Kidney epithelial cell (primary cell): ENCODE results near the gene CYP2A13. TPM values are rescaled to one million over a fixed set of nuclear protein-coding genes. Genes with fewer than 3 reads are reported as not detected.
"Not testable (repeated sequence)": the region's sequence is repeated elsewhere in the genome, so short reads cannot be mapped to it uniquely, and the experiment has no call there.

ENCODE experiments used
- DNase-seq: peaks from one replicate; pipeline ENCODE4 v3.0.0-alpha.2; 2010; ENCODE audit warnings: low read depth
- H3K27me3 ChIP-seq: 2 replicates; pipeline ENCODE4 v1.6.0; 2011; ENCODE audit warnings: low read length; ENCODE audit not compliant: control insufficient read depth, insufficient read depth
- H3K36me3 ChIP-seq: 2 replicates; pipeline ENCODE4 v1.5.1; 2011; ENCODE audit warnings: low read length; ENCODE audit not compliant: control insufficient read depth, insufficient read depth
- H3K4me3 ChIP-seq: 2 replicates; pipeline ENCODE4 v1.5.1; 2011; ENCODE audit warnings: low read depth, mild to moderate bottlenecking, control low read depth, low read length
- total RNA-seq: library from RNA; depleted of rRNA; stranded (reverse); fragments of >200 nt; gene quantifications from 2 replicates; pipeline ENCODE4 v1.2.3, GENCODE V29; 2015
- TF ChIP-seq, protein P1 (sequence below): IDR thresholded peaks from 2 replicates; pipeline ENCODE4 v1.5.1; 2011; ENCODE audit warnings: mild to moderate bottlenecking, moderate library complexity, low read length, control low read depth, inconsistent platforms; ENCODE audit not compliant: insufficient read depth, poor library complexity, severe bottlenecking

Gene CYP2A13
- total RNA-seq, result not detected in 2 replicates

DNA sequence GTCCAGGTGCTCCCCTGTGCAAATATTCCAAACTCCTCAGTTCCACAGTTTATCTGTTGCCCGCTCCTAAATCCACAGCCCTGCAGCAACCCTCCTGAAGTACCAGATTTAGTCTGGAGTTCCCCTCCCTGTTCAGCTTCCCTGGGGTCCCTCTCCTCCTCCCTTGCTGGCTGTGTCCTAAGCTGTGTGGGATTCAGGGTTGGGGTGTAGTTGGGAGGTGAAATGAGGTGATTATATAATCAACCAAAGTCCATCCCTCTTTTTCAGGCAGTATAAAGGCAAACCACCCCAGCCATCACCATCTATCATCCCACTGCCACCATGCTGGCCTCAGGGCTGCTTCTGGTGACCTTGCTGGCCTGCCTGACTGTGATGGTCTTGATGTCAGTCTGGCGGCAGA, at the start of gene CYP2A13:
Gene CYP2A13 (plus strand): TSS at position 301 of the 400 bp plus-strand sequence. CDS start 21 bp downstream, at position 322.
- H3K36me3 ChIP-seq, result no peaks in the 10 kb centered on the region
- H3K4me3 ChIP-seq, result no peak within 1 kb of the TSS
- H3K27me3 ChIP-seq, result peaks cover 11% of the 10 kb centered on the region
- DNase-seq, result no peak
- TF ChIP-seq, protein P1, sequence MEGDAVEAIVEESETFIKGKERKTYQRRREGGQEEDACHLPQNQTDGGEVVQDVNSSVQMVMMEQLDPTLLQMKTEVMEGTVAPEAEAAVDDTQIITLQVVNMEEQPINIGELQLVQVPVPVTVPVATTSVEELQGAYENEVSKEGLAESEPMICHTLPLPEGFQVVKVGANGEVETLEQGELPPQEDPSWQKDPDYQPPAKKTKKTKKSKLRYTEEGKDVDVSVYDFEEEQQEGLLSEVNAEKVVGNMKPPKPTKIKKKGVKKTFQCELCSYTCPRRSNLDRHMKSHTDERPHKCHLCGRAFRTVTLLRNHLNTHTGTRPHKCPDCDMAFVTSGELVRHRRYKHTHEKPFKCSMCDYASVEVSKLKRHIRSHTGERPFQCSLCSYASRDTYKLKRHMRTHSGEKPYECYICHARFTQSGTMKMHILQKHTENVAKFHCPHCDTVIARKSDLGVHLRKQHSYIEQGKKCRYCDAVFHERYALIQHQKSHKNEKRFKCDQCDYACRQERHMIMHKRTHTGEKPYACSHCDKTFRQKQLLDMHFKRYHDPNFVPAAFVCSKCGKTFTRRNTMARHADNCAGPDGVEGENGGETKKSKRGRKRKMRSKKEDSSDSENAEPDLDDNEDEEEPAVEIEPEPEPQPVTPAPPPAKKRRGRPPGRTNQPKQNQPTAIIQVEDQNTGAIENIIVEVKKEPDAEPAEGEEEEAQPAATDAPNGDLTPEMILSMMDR, result no peak

DNA sequence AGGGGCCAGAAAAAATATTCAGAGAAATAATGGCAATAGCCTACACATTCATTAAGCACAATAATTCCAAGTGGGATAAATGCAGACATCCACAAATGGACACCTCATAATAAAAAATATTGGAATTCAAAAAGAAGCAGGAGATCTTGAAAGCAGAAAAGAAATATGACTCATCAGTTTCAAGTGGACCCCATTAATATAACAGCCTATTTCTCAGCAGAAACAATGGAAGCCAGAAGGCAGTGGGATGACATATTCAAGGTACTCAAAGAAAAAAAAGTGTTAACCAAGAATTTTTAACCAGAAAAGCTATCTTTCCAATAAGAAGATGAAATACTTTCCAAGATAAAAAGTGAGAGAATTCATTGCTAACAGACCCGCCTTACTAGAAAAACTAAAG, 48.4 kb upstream of the CYP2A13 start:
- no peak for DNase-seq
- TF ChIP-seq, protein P1, result no peak
- no peak overlapping the region for H3K4me3 ChIP-seq
- H3K27me3 ChIP-seq, result no peaks in the 10 kb centered on the region
- H3K36me3 ChIP-seq, result no peaks in the 10 kb centered on the region

DNA sequence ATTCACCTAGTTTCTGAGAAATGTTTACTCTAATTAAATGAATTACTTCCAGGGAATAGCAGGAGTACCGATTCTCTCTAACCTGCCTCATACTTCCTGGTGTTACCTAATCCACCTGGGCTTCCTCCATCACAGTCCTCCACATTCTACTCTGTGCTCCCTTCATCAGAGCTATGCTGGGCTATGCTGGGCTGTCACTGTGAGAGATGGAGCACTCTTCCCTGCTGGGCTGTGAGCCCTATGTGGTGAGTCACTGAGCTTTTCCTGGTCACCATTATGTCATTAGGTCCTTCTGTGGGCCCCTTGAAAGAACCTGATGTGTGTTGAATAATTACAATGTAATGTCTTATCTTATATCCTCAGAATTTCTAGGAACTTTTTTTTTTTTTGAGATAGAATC, 43.2 kb upstream of the CYP2A13 start:
- not testable (repeated sequence) for H3K4me3 ChIP-seq, H3K27me3 ChIP-seq, DNase-seq, H3K36me3 ChIP-seq

GRCh38 chr19:41050426-41050825, 37.8 kb upstream of the CYP2A13 start:
- TF ChIP-seq, protein P1, result no peak

DNA sequence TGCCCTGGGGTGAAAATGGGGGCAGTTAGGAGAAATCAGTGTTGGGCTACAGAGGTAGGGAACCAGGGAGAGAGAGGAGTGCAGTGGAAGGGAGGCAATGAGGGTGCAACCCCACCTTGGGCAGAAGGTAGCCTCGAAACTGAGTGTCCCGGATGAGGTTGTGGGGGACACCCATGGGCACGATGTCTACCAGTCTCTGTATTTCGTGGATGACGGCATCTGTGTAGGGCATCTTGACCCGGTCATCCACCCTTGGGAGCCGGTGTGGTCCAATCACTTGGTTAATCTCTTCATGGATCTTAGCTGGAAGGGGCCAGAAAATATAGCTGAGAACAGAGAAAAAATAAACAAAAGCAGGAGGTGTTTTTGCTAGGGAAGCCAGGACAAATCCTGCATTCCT, 36.1 kb upstream of the CYP2A13 start:
- H3K4me3 ChIP-seq, H3K27me3 ChIP-seq, DNase-seq, H3K36me3 ChIP-seq: not testable (repeated sequence)

More at GRCh38 chr19:41050426-41050825, 37.8 kb upstream of the CYP2A13 start:
- Histone ChIP-seq H3K36me3 (no peaks in the 10 kb centered on the region), H3K27me3 (no peaks in the 10 kb centered on the region), H3K4me3 (no peak overlapping the region)
- DNase-seq, result no peak

GRCh38 chr19:41053331-41053730, 34.9 kb upstream of the CYP2A13 start:
- not testable (repeated sequence) for DNase-seq, H3K27me3 ChIP-seq, H3K4me3 ChIP-seq, H3K36me3 ChIP-seq

GRCh38 chr19:41064974-41065569, 23.2 kb upstream of the CYP2A13 start:
- no peak for DNase-seq

More at GRCh38 chr19:41064974-41065569, 23.2 kb upstream of the CYP2A13 start:
- H3K4me3 ChIP-seq, result no peak overlapping the region
- no peaks in the 10 kb centered on the region for H3K27me3 ChIP-seq
- no peaks in the 10 kb centered on the region for H3K36me3 ChIP-seq
- TF ChIP-seq, protein P1, result no peak
